ENCODE results near the gene IDH3B. TPM values are rescaled to one million over a fixed set of nuclear protein-coding genes. Genes with fewer than 3 reads are reported as not detected.

The IDH3B gene
- total and polyA plus RNA-seq, 2 of the 13 experiments (the other 11 are each of a cell fraction or from before 2014, with no cell fraction given), result 215 to 254 TPM

- TF ChIP-seq MAFK (conservative IDR thresholded peaks at IDR 0.05 in 1 of 2, IDR thresholded peaks at IDR 0.05 in 1 of 2; ENCODE audit: low read length in 2 of 2), result no peak
- no peak; the same call in 1 of the 2 replicates for TF ChIP-seq JUN (CRISPR knock-in tag; IDR thresholded peaks at IDR 0.05)
- peak; percentile 65 for TF ChIP-seq RXRA (CRISPR knock-in tag; IDR thresholded peaks at IDR 0.05)
- peak; percentile 92 for TF ChIP-seq ZNF274 (CRISPR knock-in tag; IDR thresholded peaks at IDR 0.05)
- TF ChIP-seq ZFP36 (IDR thresholded peaks at IDR 0.05; ENCODE audit: borderline replicate concordance, low read depth, low read length, partially characterized antibody), result no peak
- no peak for TF ChIP-seq SUZ12 (IDR thresholded peaks at IDR 0.05; ENCODE audit: low read depth, low read length)
- TF ChIP-seq ZNF709 (CRISPR knock-in tag; IDR thresholded peaks at IDR 0.05), result peak; percentile 98
- no peak for TF ChIP-seq MIER2 (CRISPR knock-in tag; IDR thresholded peaks at IDR 0.05)
- no peak; the same call in 1 of the 2 replicates for TF ChIP-seq TGIF2 (CRISPR knock-in tag; IDR thresholded peaks at IDR 0.05)
- peak; percentile 90 for TF ChIP-seq SAP130 (CRISPR knock-in tag; IDR thresholded peaks at IDR 0.05; ENCODE audit: low read depth)
- TF ChIP-seq, protein P1, sequence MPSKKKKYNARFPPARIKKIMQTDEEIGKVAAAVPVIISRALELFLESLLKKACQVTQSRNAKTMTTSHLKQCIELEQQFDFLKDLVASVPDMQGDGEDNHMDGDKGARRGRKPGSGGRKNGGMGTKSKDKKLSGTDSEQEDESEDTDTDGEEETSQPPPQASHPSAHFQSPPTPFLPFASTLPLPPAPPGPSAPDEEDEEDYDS (CRISPR knock-in tag; IDR thresholded peaks at IDR 0.05), result peak; percentile 95
- peak; percentile 48; the same call in 1 of the 2 replicates for TF ChIP-seq GMEB2 (CRISPR knock-in tag; IDR thresholded peaks at IDR 0.05; ENCODE audit: low read depth)
- TF ChIP-seq, protein P2, sequence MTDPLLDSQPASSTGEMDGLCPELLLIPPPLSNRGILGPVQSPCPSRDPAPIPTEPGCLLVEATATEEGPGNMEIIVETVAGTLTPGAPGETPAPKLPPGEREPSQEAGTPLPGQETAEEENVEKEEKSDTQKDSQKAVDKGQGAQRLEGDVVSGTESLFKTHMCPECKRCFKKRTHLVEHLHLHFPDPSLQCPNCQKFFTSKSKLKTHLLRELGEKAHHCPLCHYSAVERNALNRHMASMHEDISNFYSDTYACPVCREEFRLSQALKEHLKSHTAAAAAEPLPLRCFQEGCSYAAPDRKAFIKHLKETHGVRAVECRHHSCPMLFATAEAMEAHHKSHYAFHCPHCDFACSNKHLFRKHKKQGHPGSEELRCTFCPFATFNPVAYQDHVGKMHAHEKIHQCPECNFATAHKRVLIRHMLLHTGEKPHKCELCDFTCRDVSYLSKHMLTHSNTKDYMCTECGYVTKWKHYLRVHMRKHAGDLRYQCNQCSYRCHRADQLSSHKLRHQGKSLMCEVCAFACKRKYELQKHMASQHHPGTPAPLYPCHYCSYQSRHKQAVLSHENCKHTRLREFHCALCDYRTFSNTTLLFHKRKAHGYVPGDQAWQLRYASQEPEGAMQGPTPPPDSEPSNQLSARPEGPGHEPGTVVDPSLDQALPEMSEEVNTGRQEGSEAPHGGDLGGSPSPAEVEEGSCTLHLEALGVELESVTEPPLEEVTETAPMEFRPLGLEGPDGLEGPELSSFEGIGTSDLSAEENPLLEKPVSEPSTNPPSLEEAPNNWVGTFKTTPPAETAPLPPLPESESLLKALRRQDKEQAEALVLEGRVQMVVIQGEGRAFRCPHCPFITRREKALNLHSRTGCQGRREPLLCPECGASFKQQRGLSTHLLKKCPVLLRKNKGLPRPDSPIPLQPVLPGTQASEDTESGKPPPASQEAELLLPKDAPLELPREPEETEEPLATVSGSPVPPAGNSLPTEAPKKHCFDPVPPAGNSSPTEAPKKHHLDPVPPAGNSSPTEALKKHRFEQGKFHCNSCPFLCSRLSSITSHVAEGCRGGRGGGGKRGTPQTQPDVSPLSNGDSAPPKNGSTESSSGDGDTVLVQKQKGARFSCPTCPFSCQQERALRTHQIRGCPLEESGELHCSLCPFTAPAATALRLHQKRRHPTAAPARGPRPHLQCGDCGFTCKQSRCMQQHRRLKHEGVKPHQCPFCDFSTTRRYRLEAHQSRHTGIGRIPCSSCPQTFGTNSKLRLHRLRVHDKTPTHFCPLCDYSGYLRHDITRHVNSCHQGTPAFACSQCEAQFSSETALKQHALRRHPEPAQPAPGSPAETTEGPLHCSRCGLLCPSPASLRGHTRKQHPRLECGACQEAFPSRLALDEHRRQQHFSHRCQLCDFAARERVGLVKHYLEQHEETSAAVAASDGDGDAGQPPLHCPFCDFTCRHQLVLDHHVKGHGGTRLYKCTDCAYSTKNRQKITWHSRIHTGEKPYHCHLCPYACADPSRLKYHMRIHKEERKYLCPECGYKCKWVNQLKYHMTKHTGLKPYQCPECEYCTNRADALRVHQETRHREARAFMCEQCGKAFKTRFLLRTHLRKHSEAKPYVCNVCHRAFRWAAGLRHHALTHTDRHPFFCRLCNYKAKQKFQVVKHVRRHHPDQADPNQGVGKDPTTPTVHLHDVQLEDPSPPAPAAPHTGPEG (CRISPR knock-in tag; IDR thresholded peaks at IDR 0.05), result peak; percentile 100
- no peak for TF ChIP-seq TRIM24 (CRISPR knock-in tag; IDR thresholded peaks at IDR 0.05)
- peak; percentile 77 for TF ChIP-seq BRD4 (CRISPR knock-in tag; IDR thresholded peaks at IDR 0.05)
- peak; percentile 35 for TF ChIP-seq PPARG (CRISPR knock-in tag; conservative IDR thresholded peaks at IDR 0.05)
- peak; percentile 63; the same call in 1 of the 2 replicates for TF ChIP-seq ZNF414 (CRISPR knock-in tag; IDR thresholded peaks at IDR 0.05)
- peak; percentile 94 for TF ChIP-seq ZBTB44 (CRISPR knock-in tag; IDR thresholded peaks at IDR 0.05)
- peak; percentile 99 for TF ChIP-seq RBM39 (IDR thresholded peaks at IDR 0.05; ENCODE audit: low read depth, low read length, poor library complexity, severe bottlenecking)
These were observed 12.0 kb downstream of the IDH3B start, which contains the start of gene NOP56 (continued) for GRCh38 chr20:2651772-2652723.

Data from HepG2 (cell line).